WTC11 (cell line): ENCODE data around the gene MEF2B.

Source experiments
- ATF1 ChIP-seq: sonication (generic); formaldehyde crosslinking; IDR thresholded peaks from 2 replicates; pipeline ENCODE4 v1.8.1; 2023; ENCODE audit warnings: mild to moderate bottlenecking, moderate library complexity, missing genetic modification reagents
- CTCF ChIP-seq: fragments of 200-600 bp; IDR thresholded peaks from 2 replicates; pipeline ENCODE4 v1.8.0; 2022; ENCODE audit warnings: antibody characterized with exemption

DNA sequence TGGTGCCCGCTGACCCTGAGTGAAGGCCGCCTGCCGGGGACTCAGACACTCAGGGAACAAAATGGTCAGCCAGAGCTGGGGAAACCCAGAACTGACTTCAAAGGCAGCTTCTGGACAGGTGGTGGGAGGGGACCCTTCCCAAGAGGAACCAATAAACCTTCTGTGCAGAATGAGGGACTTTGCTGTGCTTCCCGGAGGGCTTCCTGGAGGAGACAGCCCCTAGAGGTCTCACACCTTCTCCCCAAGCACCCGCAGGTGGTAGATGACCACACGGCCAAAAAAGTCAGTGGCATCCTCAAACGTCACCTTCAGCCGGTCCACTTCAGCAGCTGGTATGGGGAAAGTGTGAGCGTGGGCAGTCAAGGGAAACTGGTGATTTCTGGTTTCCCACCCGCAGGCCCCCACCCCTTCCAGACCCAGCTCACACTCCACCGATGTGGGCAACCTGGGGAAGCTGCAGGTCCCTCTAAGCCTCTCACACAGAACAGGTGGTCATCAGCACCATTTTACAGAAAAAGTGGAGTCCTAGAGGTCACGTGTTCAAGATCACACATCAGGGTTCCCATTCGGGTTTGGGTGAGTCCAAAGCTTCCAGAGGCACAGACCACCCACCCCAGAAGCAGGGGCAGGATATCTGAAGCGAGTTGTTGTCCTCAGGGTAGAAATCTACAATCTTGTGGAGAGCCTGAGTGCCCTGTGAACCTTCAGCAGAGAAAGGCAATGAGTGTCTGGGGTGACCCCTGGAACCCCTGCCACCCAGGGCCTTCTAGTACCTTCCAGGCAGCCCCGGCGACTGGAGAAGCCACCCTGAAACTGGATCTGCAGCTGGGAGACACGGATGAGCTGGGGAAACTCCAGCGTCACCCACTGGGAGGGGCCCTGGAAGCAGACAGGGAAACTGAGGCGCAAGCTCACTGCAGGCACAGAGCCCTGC lies 31.9 kb upstream of the MEF2B start:
- TF ChIP-seq CTCF = no peak
- TF ChIP-seq ATF1 (CRISPR knock-in tag) = no peak
